Type B pancreatic cell (in vitro differentiated cells): Measurements from ENCODE around the gene PPP1R7. TPM values are rescaled to one million over a fixed set of nuclear protein-coding genes. Genes with fewer than 3 reads are reported as not detected.

ENCODE experiments used
- DNase-seq: peaks from one replicate; pipeline ENCODE4 v3.0.0; 2021; ENCODE audit warnings: mixed read lengths; ENCODE audit not compliant: unreplicated experiment; ENCODE audit errors: extremely low spot score
- H3K27ac Mint-ChIP-seq: 2 replicates; pipeline ENCODE4 v1.8.0; 2021; ENCODE audit warnings: mild to moderate bottlenecking, mixed read lengths
- H3K27me3 Mint-ChIP-seq: 2 replicates; pipeline ENCODE4 v1.8.0; 2021; ENCODE audit warnings: mixed read lengths
- H3K36me3 Mint-ChIP-seq: 2 replicates; pipeline ENCODE4 v1.8.0; 2021; ENCODE audit warnings: mixed read lengths
- H3K4me1 Mint-ChIP-seq: one replicate; pipeline ENCODE4 v1.8.0; 2021; ENCODE audit warnings: mixed read lengths; ENCODE audit not compliant: unreplicated experiment
- H3K4me3 Mint-ChIP-seq: 2 replicates; pipeline ENCODE4 v1.8.0; 2021; ENCODE audit warnings: mild to moderate bottlenecking, mixed read lengths
- H3K9me3 Mint-ChIP-seq: 2 replicates; pipeline ENCODE4 v1.8.0; 2021; ENCODE audit warnings: mixed read lengths
- CTCF ChIP-seq: fragments of 200-600 bp; sonication (generic); conservative IDR thresholded peaks from 2 replicates; pipeline ENCODE4 v1.5.0; 2021; ENCODE audit warnings: antibody characterized with exemption, mild to moderate bottlenecking
- total RNA-seq: library from RNA; stranded (reverse); gene quantifications from 2 replicates; pipeline ENCODE4 v1.2.1, GENCODE V29; 2021; ENCODE audit warnings: low replicate concordance

PPP1R7 gene
- total RNA-seq, 1 donor from 2014 or later = 50.7 TPM

DNA sequence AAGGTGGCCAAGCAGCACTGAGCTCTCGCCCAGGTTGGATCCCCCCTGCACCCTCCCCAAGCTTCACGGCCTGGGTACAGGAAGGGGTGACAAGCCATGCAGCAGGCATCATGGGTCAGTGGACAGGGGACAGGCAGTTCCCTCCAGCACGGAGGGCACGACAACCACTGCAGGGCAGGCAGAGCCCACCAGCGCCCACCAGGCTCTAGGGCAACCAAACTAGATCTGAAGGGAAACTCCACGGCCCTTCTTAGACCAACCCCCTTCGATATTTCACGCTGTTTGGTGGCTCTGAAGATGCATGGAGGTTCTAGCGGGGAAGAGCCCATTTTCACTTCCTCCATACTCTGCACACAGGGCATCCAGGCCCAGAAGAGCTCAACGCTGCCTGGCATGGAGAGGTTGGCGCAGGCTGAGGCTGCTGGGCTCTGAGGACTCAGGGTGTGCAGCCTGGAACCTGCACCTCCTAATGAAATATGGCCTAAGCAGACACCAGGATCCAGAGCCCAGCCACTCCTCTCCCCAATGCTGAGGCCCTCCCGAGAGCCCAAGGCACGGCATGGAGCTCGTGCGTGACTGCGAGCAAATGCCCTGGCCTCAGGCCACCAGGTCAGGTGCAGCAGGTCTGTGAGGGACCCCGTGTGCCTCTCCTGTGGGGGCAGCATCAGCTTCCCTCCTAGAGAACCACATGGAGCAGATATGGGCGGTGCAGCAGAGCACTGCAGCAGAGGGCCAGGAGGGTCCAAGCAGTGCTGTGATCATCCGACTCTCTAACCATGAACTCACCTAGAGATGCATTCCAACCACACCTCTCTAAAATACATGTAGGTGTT lies 39.4 kb upstream of the PPP1R7 start:
- no peaks in the 10 kb centered on the region for H3K9me3 Mint-ChIP-seq
- no peak overlapping the region for H3K4me3 Mint-ChIP-seq
- peaks cover 10% of the 10 kb centered on the region for H3K36me3 Mint-ChIP-seq
- H3K27ac Mint-ChIP-seq = no peak overlapping the region
- no peak for DNase-seq
- no peaks in the 10 kb centered on the region for H3K4me1 Mint-ChIP-seq
- no peaks in the 10 kb centered on the region for H3K27me3 Mint-ChIP-seq
- TF ChIP-seq CTCF = no peak

- Mint-ChIP-seq H3K27me3 (no peaks in the 10 kb centered on the region), H3K4me3 (no peak overlapping the region), H3K36me3 (peaks cover 11% of the 10 kb centered on the region), H3K4me1 (no peaks in the 10 kb centered on the region), H3K27ac (no peak overlapping the region), H3K9me3 (no peaks in the 10 kb centered on the region)
- no peak for TF ChIP-seq CTCF
- no peak for DNase-seq
These were observed 38.8 kb upstream of the PPP1R7 start for GRCh38 chr2:241111440-241111805.

DNA sequence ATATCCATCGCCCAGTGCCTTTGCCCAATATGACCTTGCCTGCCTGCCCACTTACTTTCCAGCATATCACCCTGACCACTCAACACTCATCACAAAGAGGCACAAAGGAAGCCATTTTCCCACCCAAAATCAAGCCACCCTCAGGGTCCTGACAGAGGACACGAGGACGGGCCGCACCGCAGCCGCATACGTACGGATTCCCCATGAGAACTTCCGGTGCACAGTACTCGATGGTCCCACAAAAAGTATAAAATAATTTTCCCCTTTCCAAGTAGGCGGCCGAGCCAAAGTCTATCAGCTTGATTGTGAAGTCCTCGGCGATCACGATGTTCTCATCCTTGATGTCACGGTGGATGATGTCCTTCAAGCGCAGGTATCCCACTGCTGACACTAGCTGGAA lies 38.2 kb upstream of the PPP1R7 start:
- peak overlapping the region; percentile 33 for H3K27ac Mint-ChIP-seq
- DNase-seq = no peak
- no peak for TF ChIP-seq CTCF
- H3K4me1 Mint-ChIP-seq = no peaks in the 10 kb centered on the region
- no peak overlapping the region for H3K4me3 Mint-ChIP-seq
- H3K9me3 Mint-ChIP-seq = no peaks in the 10 kb centered on the region
- H3K27me3 Mint-ChIP-seq = no peaks in the 10 kb centered on the region
- peaks cover 14% of the 10 kb centered on the region for H3K36me3 Mint-ChIP-seq

DNA sequence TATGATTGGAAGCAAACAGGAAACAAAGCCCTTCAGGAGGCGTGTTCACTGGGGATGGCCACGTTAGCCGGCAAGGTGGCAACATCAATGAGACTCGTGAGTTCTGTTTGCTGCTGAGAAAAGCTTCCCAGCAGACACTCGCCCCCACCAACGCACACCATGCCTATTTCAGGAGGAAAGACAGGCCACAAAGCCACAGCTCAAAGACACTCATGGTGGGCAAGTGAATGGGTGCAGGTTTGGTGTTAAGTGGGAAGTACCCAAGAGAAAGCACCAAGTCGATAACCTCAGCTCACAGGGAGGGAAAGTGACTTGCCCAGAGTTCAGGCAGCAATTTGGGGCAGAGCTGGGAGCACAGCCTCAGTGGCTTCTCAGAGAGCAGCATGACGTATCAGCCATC lies 37.7 kb upstream of the PPP1R7 start:
- no peaks in the 10 kb centered on the region for H3K9me3 Mint-ChIP-seq
- H3K36me3 Mint-ChIP-seq = peaks cover 14% of the 10 kb centered on the region
- H3K27me3 Mint-ChIP-seq = no peaks in the 10 kb centered on the region
- no peaks in the 10 kb centered on the region for H3K4me1 Mint-ChIP-seq
- no peak for DNase-seq
- no peak overlapping the region for H3K4me3 Mint-ChIP-seq
- TF ChIP-seq CTCF = no peak
- H3K27ac Mint-ChIP-seq = no peak overlapping the region

DNA sequence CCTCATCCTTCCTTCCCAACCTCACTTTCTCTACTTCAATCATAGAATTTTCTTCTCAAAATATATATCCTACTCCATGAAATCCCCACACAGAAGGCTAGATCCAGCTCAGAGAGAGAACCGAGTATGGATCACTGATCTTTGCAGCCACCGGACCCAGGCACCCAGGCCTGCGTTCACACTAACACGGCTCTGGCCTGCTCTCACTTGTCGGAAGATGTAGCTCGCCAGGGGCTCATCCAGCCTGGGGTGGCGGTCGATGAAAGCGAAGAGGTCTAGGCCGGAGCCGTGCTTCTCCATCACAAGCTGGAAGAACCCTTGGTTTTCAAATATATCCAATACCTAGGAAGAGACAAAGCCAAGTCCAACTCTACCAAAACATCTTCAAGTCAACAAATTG lies 35.4 kb upstream of the PPP1R7 start:
- Mint-ChIP-seq H3K4me1 (no peaks in the 10 kb centered on the region), H3K36me3 (peaks cover 10% of the 10 kb centered on the region), H3K27ac (no peak overlapping the region), H3K4me3 (no peak overlapping the region), H3K27me3 (no peaks in the 10 kb centered on the region), H3K9me3 (no peaks in the 10 kb centered on the region)
- DNase-seq = no peak
- TF ChIP-seq CTCF = no peak

GRCh38 chr2:241115361-241115760 lies 34.9 kb upstream of the PPP1R7 start:
- Mint-ChIP-seq H3K27ac (no peak overlapping the region), H3K4me1 (no peaks in the 10 kb centered on the region), H3K27me3 (no peaks in the 10 kb centered on the region), H3K36me3 (peaks cover 7% of the 10 kb centered on the region), H3K4me3 (no peak overlapping the region), H3K9me3 (no peaks in the 10 kb centered on the region)
- TF ChIP-seq CTCF = no peak
- DNase-seq = no peak
